GM21367 (cell line): ENCODE results near the gene TRPC4AP.
"Not testable (repeated sequence)": the region's sequence is repeated elsewhere in the genome, so short reads cannot be mapped to it uniquely, and the experiment has no call there.

Experiments
- ATAC-seq: cut with Tn5 transposase; IDR thresholded peaks from one replicate; pipeline ENCODE4 v1.9.1; 2021; ENCODE audit not compliant: unreplicated experiment

Gene TRPC4AP

GRCh38 chr20:35060168-35060567 is 32.4 kb downstream of the TRPC4AP start:
- no peak for ATAC-seq

GRCh38 chr20:35059612-35060011 is 33.0 kb downstream of the TRPC4AP start:
- ATAC-seq, result no peak

DNA sequence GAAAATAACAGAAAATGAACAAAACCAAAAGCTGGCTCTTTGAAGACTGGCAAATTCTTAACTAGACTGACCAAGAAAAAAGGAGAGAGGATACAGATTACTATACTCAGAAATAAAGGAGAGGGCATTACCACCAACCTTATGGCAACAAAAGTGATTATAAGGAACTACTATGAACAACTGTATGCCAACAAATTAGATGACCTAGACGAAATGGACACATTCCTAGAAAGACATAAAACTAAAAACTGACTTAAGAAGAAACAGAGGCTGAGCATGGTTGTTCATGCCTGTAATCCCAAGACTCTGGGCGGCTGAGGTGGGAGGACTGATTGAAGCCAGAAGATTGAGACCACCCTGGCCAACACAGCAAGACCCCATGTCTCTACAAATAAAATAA is 33.5 kb downstream of the TRPC4AP start:
- no peak for ATAC-seq

DNA sequence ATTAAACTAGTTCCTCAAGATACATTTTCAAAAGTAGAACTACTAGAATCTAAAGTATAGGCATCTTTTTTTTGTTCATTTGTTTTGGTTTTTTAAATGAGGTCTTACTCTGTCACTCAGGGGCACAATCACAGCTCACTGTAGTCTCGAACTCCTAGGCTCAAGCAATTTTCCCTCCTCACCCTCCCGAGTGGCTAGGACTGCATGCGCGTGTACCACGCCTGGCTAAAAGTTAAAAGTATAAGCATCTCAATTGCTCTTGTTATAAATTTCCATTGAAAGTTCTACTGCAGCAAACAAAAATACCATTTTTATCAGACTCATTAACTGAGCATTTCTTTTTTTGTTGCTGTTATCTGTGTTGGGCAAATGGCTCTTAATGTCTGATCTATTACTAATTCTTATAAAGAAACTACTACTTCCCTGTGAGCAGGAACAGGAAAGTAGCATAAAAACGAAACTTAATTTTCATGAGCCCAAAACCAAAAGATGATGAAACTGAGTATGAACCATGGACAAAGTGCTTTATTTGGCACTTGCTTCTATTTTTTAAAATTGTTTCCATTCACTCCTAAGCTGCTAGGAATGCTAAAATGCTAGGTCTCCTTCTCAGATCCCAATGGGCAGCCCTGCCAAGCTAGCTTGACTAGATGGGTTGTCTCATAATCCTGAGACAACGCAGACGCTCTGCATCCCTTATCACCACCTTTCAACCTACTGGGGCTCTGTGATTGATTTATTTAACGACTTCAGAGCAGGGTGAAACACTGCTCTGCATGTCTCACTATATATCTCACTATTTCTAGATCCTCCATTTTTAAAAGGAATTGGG is 36.9 kb downstream of the TRPC4AP start:
- no peak for ATAC-seq

DNA sequence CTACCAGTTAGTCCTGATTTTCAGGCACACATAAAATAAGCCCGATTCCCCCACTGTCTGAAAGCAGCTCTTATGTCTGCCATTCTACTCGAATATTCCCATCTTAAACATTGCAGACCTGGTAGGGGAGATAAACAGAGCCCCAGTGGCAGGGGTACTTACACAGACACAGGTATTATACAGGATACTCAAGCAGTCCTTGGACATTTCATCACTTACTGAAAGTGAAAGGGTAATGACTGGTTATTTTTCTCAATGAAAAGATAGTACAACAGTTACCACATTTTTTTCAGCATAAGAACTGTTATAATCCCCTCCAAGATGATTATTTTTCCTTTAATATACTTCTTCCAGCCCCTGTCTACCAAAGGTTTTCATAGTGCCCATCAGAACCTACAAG is 37.8 kb downstream of the TRPC4AP start:
- no peak for ATAC-seq

DNA sequence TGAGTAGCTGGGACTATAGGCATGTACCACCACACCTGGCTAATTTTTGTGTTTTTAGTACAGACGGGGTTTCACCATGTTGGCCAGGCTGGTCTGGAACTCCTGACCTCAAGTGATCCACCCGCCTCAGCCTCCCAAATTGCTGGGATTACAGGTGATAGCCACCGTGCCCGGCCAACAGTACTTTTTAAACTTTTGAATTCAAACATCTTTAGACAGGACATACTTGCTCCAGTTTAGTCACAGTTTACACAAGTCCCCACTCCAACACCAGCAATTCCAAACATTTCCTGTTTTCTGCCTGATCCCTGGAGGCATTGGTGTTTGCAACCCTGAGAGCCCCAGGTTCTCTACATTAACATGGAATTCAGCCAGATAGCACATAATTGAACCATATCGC is 40.0 kb downstream of the TRPC4AP start:
- not testable (repeated sequence) for ATAC-seq

GRCh38 chr20:35049776-35050352 is 42.7 kb downstream of the TRPC4AP start:
- ATAC-seq, result no peak

GRCh38 chr20:35048739-35049138 is 43.9 kb downstream of the TRPC4AP start:
- ATAC-seq, result no peak

DNA sequence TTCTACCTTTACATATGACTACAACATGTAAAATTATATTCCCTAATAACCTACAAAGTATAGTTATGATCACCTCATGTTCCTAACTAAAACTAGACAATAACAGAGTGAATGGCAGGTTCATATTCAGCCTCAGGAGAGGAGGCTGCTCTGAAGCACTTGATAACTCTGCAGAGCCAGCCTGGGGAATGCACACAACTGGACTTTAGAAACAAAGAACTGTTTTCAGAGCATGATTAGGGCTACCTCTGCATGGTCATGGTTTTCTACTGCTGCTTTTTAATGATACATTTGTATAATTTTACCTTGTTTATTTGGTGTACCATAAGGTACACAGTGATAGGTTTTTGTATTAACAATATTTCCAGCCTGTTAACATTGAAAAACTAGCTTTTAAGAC is 50.3 kb downstream of the TRPC4AP start:
- ATAC-seq, result no peak

GRCh38 chr20:35040646-35041045 is 52.0 kb downstream of the TRPC4AP start:
- no peak for ATAC-seq

GRCh38 chr20:35039846-35040489 is 52.6 kb downstream of the TRPC4AP start:
- no peak for ATAC-seq

DNA sequence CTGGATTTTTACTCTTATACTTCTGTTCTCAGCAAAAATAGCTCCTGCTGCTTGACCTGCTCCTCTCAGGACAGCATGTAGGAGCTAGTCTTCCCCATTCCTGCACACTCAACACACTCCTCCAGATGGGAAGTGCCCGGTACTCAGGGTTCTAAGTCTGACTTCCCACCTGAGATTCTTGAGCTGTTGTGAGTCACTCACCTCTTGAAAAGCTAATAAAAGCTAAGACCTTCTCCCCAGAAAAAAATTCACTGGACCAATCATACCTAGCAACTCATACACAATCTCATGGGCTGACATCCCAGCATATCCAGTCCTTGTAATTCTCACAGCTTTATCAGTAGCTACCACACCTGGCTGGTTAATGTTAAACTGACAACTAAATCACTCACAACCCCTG is 53.5 kb downstream of the TRPC4AP start:
- ATAC-seq, result no peak

GRCh38 chr20:35034145-35034544 is 58.5 kb downstream of the TRPC4AP start:
- no peak for ATAC-seq

GRCh38 chr20:35030136-35030535 is 62.5 kb downstream of the TRPC4AP start:
- no peak for ATAC-seq

- ATAC-seq, result no peak
Observed at GRCh38 chr20:35027301-35027700, 65.3 kb downstream of the TRPC4AP start.

- no peak for ATAC-seq
Observed at GRCh38 chr20:35025116-35025515, 67.5 kb downstream of the TRPC4AP start.

GRCh38 chr20:35023624-35024023 is 69.0 kb downstream of the TRPC4AP start:
- ATAC-seq, result no peak

DNA sequence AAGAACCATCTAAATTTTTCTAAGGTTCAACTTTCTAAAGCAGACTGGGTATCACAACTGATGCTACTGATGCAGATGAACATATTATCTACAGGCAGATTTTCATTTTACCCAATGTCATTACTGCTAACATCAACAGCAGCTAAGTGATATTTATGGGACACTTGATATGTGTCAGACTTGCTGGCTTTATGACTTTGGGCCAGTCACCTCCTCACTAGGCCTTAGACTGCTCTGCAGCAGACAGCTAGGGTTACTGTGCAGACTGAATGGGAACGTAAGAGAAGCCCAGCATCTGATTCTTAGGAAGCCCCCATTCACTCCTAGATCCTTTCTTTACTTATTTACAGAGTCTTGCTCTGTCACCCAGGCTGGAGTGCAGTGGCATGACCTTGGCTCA is 70.8 kb downstream of the TRPC4AP start:
- ATAC-seq, result no peak

GRCh38 chr20:35021063-35021462 is 71.5 kb downstream of the TRPC4AP start:
- ATAC-seq, result no peak

DNA sequence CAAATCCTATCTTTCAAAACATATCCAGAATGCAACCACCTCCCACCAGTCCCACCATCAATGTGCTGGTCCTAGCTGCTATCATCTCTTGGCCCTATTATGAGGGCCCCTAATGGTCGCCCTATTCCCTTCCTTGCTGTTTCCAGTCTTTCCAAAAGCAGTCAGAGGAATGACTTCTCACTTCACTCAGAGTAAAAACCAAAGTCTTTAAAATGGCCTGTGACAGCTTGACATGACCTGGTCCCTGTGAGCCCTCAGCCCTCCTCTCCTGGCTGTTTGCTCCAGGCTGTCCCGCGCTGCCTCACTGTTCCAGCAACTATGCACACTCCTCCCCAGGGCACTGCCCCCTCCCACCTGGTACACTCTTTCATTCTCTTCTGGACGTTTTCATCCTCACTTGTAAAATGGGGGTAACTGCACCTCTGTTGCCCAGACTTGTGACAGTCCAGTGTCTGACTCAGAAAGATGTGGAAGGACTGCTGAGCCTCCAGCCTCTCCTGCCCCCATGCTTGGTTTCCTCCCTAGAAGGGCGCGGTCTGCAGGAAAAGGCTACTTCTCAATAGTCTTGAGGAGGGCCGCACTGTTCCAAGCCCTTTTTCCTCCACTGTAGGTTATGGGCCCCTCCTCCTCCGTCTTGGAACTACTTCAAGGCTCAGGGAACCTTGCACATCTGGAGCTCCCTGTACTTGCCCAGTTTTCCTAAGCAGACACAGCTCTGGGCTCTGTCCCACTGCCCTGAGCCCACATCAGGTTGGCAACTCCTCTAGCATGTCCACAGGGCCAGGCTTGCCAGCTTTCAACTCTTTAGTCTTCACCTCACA is 72.3 kb downstream of the TRPC4AP start:
- no peak for ATAC-seq

DNA sequence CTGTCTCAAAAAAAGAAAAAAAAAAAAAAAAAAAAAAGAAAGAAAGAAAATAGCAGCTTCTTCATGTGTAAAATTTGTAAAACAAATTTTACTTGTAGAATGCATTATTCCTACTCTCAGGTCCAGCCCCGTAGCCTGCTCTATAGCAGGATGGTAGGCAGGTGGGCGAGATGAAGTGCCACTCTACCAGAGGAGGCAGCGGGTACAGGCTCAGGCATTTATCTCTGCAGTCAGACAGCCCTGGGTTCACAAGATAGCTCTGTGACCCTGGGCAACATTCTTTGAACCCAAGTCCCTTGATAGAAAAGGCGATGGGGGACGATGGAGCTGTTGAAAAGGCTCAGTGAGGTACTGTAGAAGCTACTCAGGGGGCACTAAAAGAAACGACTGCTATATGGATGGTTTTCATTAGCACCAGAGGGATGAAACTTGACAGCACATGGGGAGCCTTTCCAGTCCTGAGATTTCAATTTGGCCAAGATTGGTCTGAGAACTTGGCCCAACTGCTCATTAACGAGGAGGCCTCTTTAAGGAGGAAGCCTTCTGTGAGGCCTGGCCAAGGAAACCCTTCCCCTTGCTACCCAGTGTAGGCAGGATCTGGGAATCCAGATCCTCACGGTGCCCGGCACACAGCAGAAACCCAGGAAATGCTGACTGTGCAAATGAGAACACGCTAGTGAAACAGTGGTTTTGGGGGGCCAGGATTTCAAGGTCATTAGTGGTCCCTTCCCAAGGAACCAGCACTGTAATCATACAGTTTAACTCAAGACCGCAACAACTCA is 73.8 kb downstream of the TRPC4AP start:
- ATAC-seq, result no peak
